ENCODE results near the gene SLC17A7.
"Not testable (repeated sequence)": the region's sequence is repeated elsewhere in the genome, so short reads cannot be mapped to it uniquely, and the experiment has no call there.

The SLC17A7 gene

GRCh38 chr19:49463960-49464740 is 22.8 kb upstream of the SLC17A7 start:
- H3K9ac ChIP-seq (ENCODE audit: low read length) = no peak overlapping the region
- peaks cover 5% of the 10 kb centered on the region for H3K4me1 ChIP-seq (ENCODE audit: control insufficient read depth, insufficient read depth, low read length)
- H3K9me3 ChIP-seq (ENCODE audit: control insufficient read depth, low read length) = no peaks in the 10 kb centered on the region
- no peak overlapping the region for H3K4me3 ChIP-seq (ENCODE audit: low read length)
- H3K36me3 ChIP-seq (ENCODE audit: control insufficient read depth, insufficient read depth, low read length) = no peaks in the 10 kb centered on the region
- no peaks in the 10 kb centered on the region for H3K27me3 ChIP-seq (ENCODE audit: control insufficient read depth, insufficient read depth, low read length)

GRCh38 chr19:49462492-49462891 is 21.2 kb upstream of the SLC17A7 start:
- H3K4me3 ChIP-seq (ENCODE audit: low read length) = no peak overlapping the region
- H3K9me3 ChIP-seq (ENCODE audit: control insufficient read depth, low read length) = no peaks in the 10 kb centered on the region
- H3K4me1 ChIP-seq (ENCODE audit: control insufficient read depth, insufficient read depth, low read length) = peaks cover 5% of the 10 kb centered on the region
- no peaks in the 10 kb centered on the region for H3K27me3 ChIP-seq (ENCODE audit: control insufficient read depth, insufficient read depth, low read length)
- H3K9ac ChIP-seq (ENCODE audit: low read length) = no peak overlapping the region
- H3K36me3 ChIP-seq (ENCODE audit: control insufficient read depth, insufficient read depth, low read length) = no peaks in the 10 kb centered on the region

GRCh38 chr19:49461656-49462055 is 20.3 kb upstream of the SLC17A7 start:
- no peak overlapping the region for H3K9ac ChIP-seq (ENCODE audit: low read length)
- H3K4me1 ChIP-seq (ENCODE audit: control insufficient read depth, insufficient read depth, low read length) = peaks cover 5% of the 10 kb centered on the region
- H3K27me3 ChIP-seq (ENCODE audit: control insufficient read depth, insufficient read depth, low read length) = no peaks in the 10 kb centered on the region
- no peaks in the 10 kb centered on the region for H3K9me3 ChIP-seq (ENCODE audit: control insufficient read depth, low read length)
- no peak overlapping the region for H3K4me3 ChIP-seq (ENCODE audit: low read length)
- H3K36me3 ChIP-seq (ENCODE audit: control insufficient read depth, insufficient read depth, low read length) = no peaks in the 10 kb centered on the region

- H3K36me3 ChIP-seq (ENCODE audit: control insufficient read depth, insufficient read depth, low read length); H3K4me1 ChIP-seq (ENCODE audit: control insufficient read depth, insufficient read depth, low read length); H3K4me3 ChIP-seq (ENCODE audit: low read length); H3K27me3 ChIP-seq (ENCODE audit: control insufficient read depth, insufficient read depth, low read length); H3K9me3 ChIP-seq (ENCODE audit: control insufficient read depth, low read length); H3K9ac ChIP-seq (ENCODE audit: low read length): not testable (repeated sequence)
Observed at GRCh38 chr19:49461130-49461529, 19.8 kb upstream of the SLC17A7 start.

GRCh38 chr19:49459388-49459787 is 18.1 kb upstream of the SLC17A7 start:
- peaks cover 5% of the 10 kb centered on the region for H3K4me1 ChIP-seq (ENCODE audit: control insufficient read depth, insufficient read depth, low read length)
- H3K9me3 ChIP-seq (ENCODE audit: control insufficient read depth, low read length) = no peaks in the 10 kb centered on the region
- no peak overlapping the region for H3K4me3 ChIP-seq (ENCODE audit: low read length)
- no peaks in the 10 kb centered on the region for H3K27me3 ChIP-seq (ENCODE audit: control insufficient read depth, insufficient read depth, low read length)
- no peak overlapping the region for H3K9ac ChIP-seq (ENCODE audit: low read length)
- no peaks in the 10 kb centered on the region for H3K36me3 ChIP-seq (ENCODE audit: control insufficient read depth, insufficient read depth, low read length)

- Histone ChIP-seq H3K4me1 (ENCODE audit: control insufficient read depth, insufficient read depth, low read length) (peaks cover 11% of the 10 kb centered on the region), H3K36me3 (ENCODE audit: control insufficient read depth, insufficient read depth, low read length) (no peaks in the 10 kb centered on the region), H3K9ac (ENCODE audit: low read length) (no peak overlapping the region), H3K9me3 (ENCODE audit: control insufficient read depth, low read length) (no peaks in the 10 kb centered on the region), H3K27me3 (ENCODE audit: control insufficient read depth, insufficient read depth, low read length) (no peaks in the 10 kb centered on the region), H3K4me3 (ENCODE audit: low read length) (no peak overlapping the region)
Observed at GRCh38 chr19:49458567-49458903, 17.2 kb upstream of the SLC17A7 start.

- Histone ChIP-seq H3K9ac (ENCODE audit: low read length) (no peak overlapping the region), H3K4me3 (ENCODE audit: low read length) (no peak overlapping the region)
Observed at GRCh38 chr19:49456326-49456725, 15.0 kb upstream of the SLC17A7 start.

GRCh38 chr19:49455773-49456172 is 14.4 kb upstream of the SLC17A7 start:
- Histone ChIP-seq H3K9ac (ENCODE audit: low read length) (no peak overlapping the region), H3K36me3 (ENCODE audit: control insufficient read depth, insufficient read depth, low read length) (no peaks in the 10 kb centered on the region)

More at GRCh38 chr19:49456326-49456725, 15.0 kb upstream of the SLC17A7 start:
- no peaks in the 10 kb centered on the region for H3K27me3 ChIP-seq (ENCODE audit: control insufficient read depth, insufficient read depth, low read length)
- H3K36me3 ChIP-seq (ENCODE audit: control insufficient read depth, insufficient read depth, low read length) = no peaks in the 10 kb centered on the region
- H3K4me1 ChIP-seq (ENCODE audit: control insufficient read depth, insufficient read depth, low read length) = peaks cover 15% of the 10 kb centered on the region
- H3K9me3 ChIP-seq (ENCODE audit: control insufficient read depth, low read length) = no peaks in the 10 kb centered on the region

GRCh38 chr19:49453757-49454240 is 12.5 kb upstream of the SLC17A7 start:
- no peaks in the 10 kb centered on the region for H3K9me3 ChIP-seq (ENCODE audit: control insufficient read depth, low read length)
- no peaks in the 10 kb centered on the region for H3K27me3 ChIP-seq (ENCODE audit: control insufficient read depth, insufficient read depth, low read length)
- peaks cover 7% of the 10 kb centered on the region for H3K36me3 ChIP-seq (ENCODE audit: control insufficient read depth, insufficient read depth, low read length)
- H3K4me1 ChIP-seq (ENCODE audit: control insufficient read depth, insufficient read depth, low read length) = peaks cover 22% of the 10 kb centered on the region
- peak overlapping the region; percentile 97 for H3K9ac ChIP-seq (ENCODE audit: low read length)
- H3K4me3 ChIP-seq (ENCODE audit: low read length) = peak overlapping the region; percentile 81

More at GRCh38 chr19:49455773-49456172, 14.4 kb upstream of the SLC17A7 start:
- Histone ChIP-seq H3K4me1 (ENCODE audit: control insufficient read depth, insufficient read depth, low read length) (peaks cover 19% of the 10 kb centered on the region), H3K9me3 (ENCODE audit: control insufficient read depth, low read length) (no peaks in the 10 kb centered on the region), H3K4me3 (ENCODE audit: low read length) (no peak overlapping the region), H3K27me3 (ENCODE audit: control insufficient read depth, insufficient read depth, low read length) (no peaks in the 10 kb centered on the region)

- Histone ChIP-seq H3K27me3 (ENCODE audit: control insufficient read depth, insufficient read depth, low read length) (no peaks in the 10 kb centered on the region), H3K9ac (ENCODE audit: low read length) (peak within 1 kb of the TSS; percentile 97), H3K4me3 (ENCODE audit: low read length) (peak within 1 kb of the TSS; percentile 81), H3K9me3 (ENCODE audit: control insufficient read depth, low read length) (no peaks in the 10 kb centered on the region), H3K4me1 (ENCODE audit: control insufficient read depth, insufficient read depth, low read length) (peaks cover 18% of the 10 kb centered on the region), H3K36me3 (ENCODE audit: control insufficient read depth, insufficient read depth, low read length) (peaks cover 9% of the 10 kb centered on the region)
Observed at GRCh38 chr19:49453013-49453756, 11.9 kb upstream of the SLC17A7 start, which contains the start of gene ALDH16A1. ALDH16A1 (plus strand) TSS chr19:49453225; CDS start chr19:49453332, 107 bp downstream.

GRCh38 chr19:49451430-49452181 is 10.3 kb upstream of the SLC17A7 start, which contains the start of gene PIH1D1:
PIH1D1 (minus strand) TSS chr19:49451814; CDS start chr19:49451574, 240 bp downstream.
- H3K4me3 ChIP-seq (ENCODE audit: low read length) = peak within 1 kb of the TSS; percentile 99
- H3K36me3 ChIP-seq (ENCODE audit: control insufficient read depth, insufficient read depth, low read length) = peaks cover 9% of the 10 kb centered on the region
- H3K9ac ChIP-seq (ENCODE audit: low read length) = peak within 1 kb of the TSS; percentile 97
- no peaks in the 10 kb centered on the region for H3K27me3 ChIP-seq (ENCODE audit: control insufficient read depth, insufficient read depth, low read length)
- H3K4me1 ChIP-seq (ENCODE audit: control insufficient read depth, insufficient read depth, low read length) = peaks cover 18% of the 10 kb centered on the region
- H3K9me3 ChIP-seq (ENCODE audit: control insufficient read depth, low read length) = no peaks in the 10 kb centered on the region

Measured in mucosa of stomach (tissue), 1 donor.